Breast epithelium (tissue), 4 donors: ENCODE data around the gene DNAJB5. TPM values are rescaled to one million over a fixed set of nuclear protein-coding genes. Genes with fewer than 3 reads are reported as not detected.

ENCODE experiments used
- DNase-seq, 2 donors: peaks; one replicate each; pipeline ENCODE4 v3.0.0-alpha.2; 2019; ENCODE audit warnings: low spot score in 2 of 2
- H3K27ac ChIP-seq, 2 donors: fragments of 200-600 bp; sonication (generic) in 1 of 2; one replicate each; pipeline ENCODE4 v1.5.1; 2016 to 2019; ENCODE audit warnings: mild to moderate bottlenecking in 1 of 2
- H3K27me3 ChIP-seq, 2 donors: fragments of 200-600 bp; sonication (generic) in 1 of 2; one replicate each; pipeline versions ENCODE4 v1.5.1 to v1.6.0; 2017 to 2019; ENCODE audit warnings: control low read depth in 1 of 2, mild to moderate bottlenecking in 1 of 2
- H3K36me3 ChIP-seq: fragments of 200-600 bp; one replicate; pipeline ENCODE4 v1.5.1; 2019
- H3K4me1 ChIP-seq, 2 donors: fragments of 200-600 bp; sonication (generic); one replicate each; pipeline ENCODE4 v1.5.1; 2016 to 2019; ENCODE audit warnings: control low read depth in 1 of 2
- H3K4me3 ChIP-seq, 3 donors: fragments of 200-600 bp; sonication (generic); 1 replicate in 2 of 3; 2 replicates in 1 of 3; pipeline ENCODE4 v1.5.1; 2016 to 2019; ENCODE audit warnings: mild to moderate bottlenecking in 3 of 3, moderate library complexity in 2 of 3
- H3K9me3 ChIP-seq, 2 donors: fragments of 200-600 bp; sonication (generic) in 1 of 2; one replicate each; pipeline ENCODE4 v1.5.1; 2016 to 2019; ENCODE audit warnings: control low read depth in 1 of 2
- POLR2A ChIP-seq: fragments of 450-650 bp; IDR thresholded peaks from one replicate; pipeline ENCODE4 v1.6.1; 2016; ENCODE audit warnings: antibody characterized with exemption, mild to moderate bottlenecking, moderate library complexity
- POLR2AphosphoS5 ChIP-seq, 3 donors: sonication (generic); formaldehyde crosslinking; IDR thresholded peaks; one replicate each; pipeline ENCODE4 v1.6.1; 2017; ENCODE audit warnings: antibody characterized with exemption in 3 of 3
- intact Hi-C: fragments of 100-400 bp; cut with DNase I; formaldehyde crosslinking; loops from one replicate; pipeline ENCODE4 v1.15.1; 2023; ENCODE audit warnings: low total_unique reads
- total RNA-seq, 3 donors: library from RNA; depleted of rRNA; stranded (reverse); fragments of >200 nt; gene quantifications; one replicate each; pipeline ENCODE4 v1.1.0, GENCODE V29; 2016
- TF ChIP-seq, protein P1 (sequence below), 3 donors: fragments of 450-650 bp; IDR thresholded peaks; one replicate each; pipeline ENCODE4 v1.5.1; 2016 to 2017; ENCODE audit warnings: antibody characterized with exemption in 3 of 3, mild to moderate bottlenecking in 3 of 3, moderate library complexity in 3 of 3

Gene DNAJB5
- total RNA-seq, 3 donors from 2014 or later, result 5.4 to 9.0 (median 6.9) TPM

DNA sequence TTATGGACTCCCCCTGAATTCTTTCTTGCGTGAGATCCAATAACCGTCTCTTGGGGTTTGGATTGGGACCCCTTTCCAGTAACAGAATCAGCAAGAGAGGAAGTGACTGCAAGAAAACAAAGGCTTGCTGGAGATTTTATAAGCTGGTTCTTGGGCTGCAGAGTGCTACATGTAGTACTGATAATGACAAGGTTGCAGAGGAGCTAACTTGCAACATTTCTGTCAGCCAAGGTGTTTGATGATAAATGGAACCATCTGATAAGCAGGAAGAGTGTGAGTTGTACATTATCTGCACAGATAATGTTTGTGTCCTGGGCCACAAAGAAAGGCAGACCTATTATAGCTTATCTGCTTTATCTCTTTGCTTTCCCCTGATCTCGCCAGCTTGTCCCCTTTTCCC, 37.1 kb downstream of the DNAJB5 start:
- Histone ChIP-seq H3K9me3 (no peaks in the 10 kb centered on the region), H3K36me3 (no peaks in the 10 kb centered on the region), H3K4me3 (no peak overlapping the region), H3K27me3 (no peaks in the 10 kb centered on the region), H3K27ac (no peak overlapping the region), H3K4me1 (no peaks in the 10 kb centered on the region)
- TF ChIP-seq, protein P1, sequence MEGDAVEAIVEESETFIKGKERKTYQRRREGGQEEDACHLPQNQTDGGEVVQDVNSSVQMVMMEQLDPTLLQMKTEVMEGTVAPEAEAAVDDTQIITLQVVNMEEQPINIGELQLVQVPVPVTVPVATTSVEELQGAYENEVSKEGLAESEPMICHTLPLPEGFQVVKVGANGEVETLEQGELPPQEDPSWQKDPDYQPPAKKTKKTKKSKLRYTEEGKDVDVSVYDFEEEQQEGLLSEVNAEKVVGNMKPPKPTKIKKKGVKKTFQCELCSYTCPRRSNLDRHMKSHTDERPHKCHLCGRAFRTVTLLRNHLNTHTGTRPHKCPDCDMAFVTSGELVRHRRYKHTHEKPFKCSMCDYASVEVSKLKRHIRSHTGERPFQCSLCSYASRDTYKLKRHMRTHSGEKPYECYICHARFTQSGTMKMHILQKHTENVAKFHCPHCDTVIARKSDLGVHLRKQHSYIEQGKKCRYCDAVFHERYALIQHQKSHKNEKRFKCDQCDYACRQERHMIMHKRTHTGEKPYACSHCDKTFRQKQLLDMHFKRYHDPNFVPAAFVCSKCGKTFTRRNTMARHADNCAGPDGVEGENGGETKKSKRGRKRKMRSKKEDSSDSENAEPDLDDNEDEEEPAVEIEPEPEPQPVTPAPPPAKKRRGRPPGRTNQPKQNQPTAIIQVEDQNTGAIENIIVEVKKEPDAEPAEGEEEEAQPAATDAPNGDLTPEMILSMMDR (IDR thresholded peaks at IDR 0.05), result no peak
- TF ChIP-seq POLR2A (no peak), POLR2AphosphoS5 (IDR thresholded peaks at IDR 0.05) (no peak)
- intact Hi-C loops, result no loop called here
- DNase-seq, result no peak

DNA sequence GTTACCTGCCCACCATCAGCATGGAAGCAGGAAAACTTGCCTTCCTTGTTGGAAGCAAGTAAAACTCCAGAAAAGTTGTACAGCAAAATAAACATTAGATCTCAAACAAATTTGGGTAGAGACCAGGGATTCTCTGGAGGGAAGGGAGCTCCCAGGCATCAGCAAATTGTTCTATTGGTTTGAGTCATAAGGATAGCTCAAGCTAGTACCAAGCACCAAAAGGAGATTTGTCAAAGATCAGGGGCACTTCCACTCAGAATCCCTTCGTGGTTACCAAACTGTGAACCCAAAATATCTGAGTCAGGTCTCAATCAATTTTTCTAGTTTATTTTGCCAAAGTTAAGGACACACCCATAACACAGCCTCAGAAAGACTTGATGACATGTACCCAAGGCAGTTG, 37.8 kb downstream of the DNAJB5 start:
- H3K36me3 ChIP-seq, result no peaks in the 10 kb centered on the region
- no peaks in the 10 kb centered on the region for H3K9me3 ChIP-seq
- TF ChIP-seq POLR2A, result no peak
- TF ChIP-seq, protein P1 (IDR thresholded peaks at IDR 0.05), result no peak
- intact Hi-C loops, result no loop called here
- H3K27ac ChIP-seq, result no peak overlapping the region
- DNase-seq, result no peak
- H3K4me1 ChIP-seq, result no peaks in the 10 kb centered on the region
- no peak overlapping the region for H3K4me3 ChIP-seq
- no peaks in the 10 kb centered on the region for H3K27me3 ChIP-seq

DNA sequence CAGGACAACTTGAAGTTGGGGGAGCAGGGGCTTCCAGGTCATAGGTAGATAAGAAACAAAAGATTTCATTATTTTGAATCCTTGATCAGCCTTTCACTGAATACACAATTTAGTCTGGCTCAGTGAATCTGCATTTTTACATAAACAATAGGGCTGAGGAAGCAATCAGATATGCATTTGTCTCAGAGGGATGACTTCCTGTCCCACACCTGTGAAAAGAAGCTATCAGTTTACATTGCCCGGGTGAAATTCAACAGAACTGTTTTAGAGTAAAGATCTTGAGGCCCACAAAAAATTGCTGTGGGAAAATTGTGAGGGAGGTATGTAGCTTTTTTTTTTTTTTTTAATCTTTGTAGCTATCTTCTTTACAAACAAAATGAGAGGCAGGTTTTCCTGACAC, 38.3 kb downstream of the DNAJB5 start:
- no peaks in the 10 kb centered on the region for H3K4me1 ChIP-seq
- no peak for TF ChIP-seq POLR2AphosphoS5 (IDR thresholded peaks at IDR 0.05)
- TF ChIP-seq, protein P1 (IDR thresholded peaks at IDR 0.05), result no peak
- no peak for TF ChIP-seq POLR2A
- no peak for DNase-seq
- H3K27me3 ChIP-seq, result no peaks in the 10 kb centered on the region
- intact Hi-C loops, result no loop called here
- no peak overlapping the region for H3K27ac ChIP-seq
- H3K4me3 ChIP-seq, result no peak overlapping the region
- no peaks in the 10 kb centered on the region for H3K9me3 ChIP-seq
- H3K36me3 ChIP-seq, result no peaks in the 10 kb centered on the region

DNA sequence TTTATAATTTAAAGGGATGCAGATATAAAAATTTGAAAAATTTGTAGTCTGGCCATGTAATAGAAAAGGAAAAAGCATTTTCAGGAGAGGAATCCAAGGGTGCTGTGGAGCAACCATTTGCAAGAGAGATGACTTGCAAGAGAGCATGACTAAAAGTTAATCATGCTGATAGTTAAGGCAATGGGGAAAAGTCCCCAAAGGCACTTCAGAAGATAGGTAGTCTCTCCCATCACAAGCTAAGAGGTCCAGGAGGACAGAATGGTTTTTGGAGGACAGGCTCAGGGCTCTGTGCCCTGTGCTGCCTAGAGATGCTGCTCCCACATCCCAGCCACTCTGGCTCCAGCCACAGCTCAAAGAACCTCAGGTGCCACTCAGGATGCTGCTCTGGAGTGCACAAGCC, 38.8 kb downstream of the DNAJB5 start:
- Histone ChIP-seq H3K9me3 (no peaks in the 10 kb centered on the region), H3K4me1 (no peaks in the 10 kb centered on the region), H3K27me3 (no peaks in the 10 kb centered on the region), H3K4me3 (no peak overlapping the region), H3K36me3 (no peaks in the 10 kb centered on the region), H3K27ac (no peak overlapping the region)
- DNase-seq, result no peak
- intact Hi-C loops, result no loop called here
- no peak for TF ChIP-seq POLR2A
- no peak for TF ChIP-seq POLR2AphosphoS5 (IDR thresholded peaks at IDR 0.05)
- TF ChIP-seq, protein P1 (IDR thresholded peaks at IDR 0.05), result no peak

DNA sequence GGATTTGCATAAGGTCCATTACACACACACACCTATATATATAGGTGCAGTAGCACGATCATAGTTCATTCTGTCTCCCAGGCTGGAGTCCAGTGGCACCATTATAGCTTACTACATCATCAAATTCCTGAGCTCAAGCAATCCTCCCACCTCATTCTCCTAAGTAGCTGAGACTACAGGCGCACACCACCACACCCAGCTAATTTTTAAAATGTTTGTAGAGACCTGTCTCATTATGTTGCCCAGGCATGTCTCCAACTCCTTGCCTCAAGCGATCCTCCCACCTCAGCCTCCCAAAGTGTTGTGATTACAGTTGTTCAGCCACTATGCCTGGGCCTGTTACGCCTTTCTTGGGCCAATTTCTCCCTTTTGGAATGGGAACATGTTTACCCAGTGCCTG, 39.7 kb downstream of the DNAJB5 start:
- Histone ChIP-seq H3K27ac (no peak overlapping the region), H3K9me3 (no peaks in the 10 kb centered on the region)
- intact Hi-C loops, result no loop called here

More for the DNA sequence above, 39.7 kb downstream of the DNAJB5 start:
- Histone ChIP-seq H3K27me3 (no peaks in the 10 kb centered on the region), H3K36me3 (no peaks in the 10 kb centered on the region), H3K4me1 (no peaks in the 10 kb centered on the region), H3K4me3 (no peak overlapping the region)
- TF ChIP-seq, protein P1 (IDR thresholded peaks at IDR 0.05), result no peak
- TF ChIP-seq POLR2A (no peak), POLR2AphosphoS5 (IDR thresholded peaks at IDR 0.05) (no peak)
- DNase-seq, result no peak
